Measurements from ENCODE around the gene AKR1C8. TPM values are rescaled to one million over a fixed set of nuclear protein-coding genes. Genes with fewer than 3 reads are reported as not detected.

AKR1C8 gene
- total and polyA plus RNA-seq, 2 of the 13 experiments (the other 11 are each of a cell fraction or from before 2014, with no cell fraction given) = 0.12 TPM; not detected in 1

- ATAC-seq (no peak), FAIRE-seq (no peak), DNase-seq (ENCODE audit: low spot score) (no peak)
- Histone ChIP-seq H4K20me1 (ENCODE audit: insufficient read depth, low read length) (no peaks in the 10 kb centered on the region), H3K9me3 (ENCODE audit: low read length) (peaks cover 21% of the 10 kb centered on the region), H3K4me2 (ENCODE audit: low read depth, low read length) (no peak overlapping the region), H3K9ac (ENCODE audit: insufficient read depth, low read depth, low read length) (no peak overlapping the region), H3K36me3 (replicated peaks in 1 of 2; ENCODE audit: control insufficient read depth in 1 of 2, insufficient read depth in 2 of 2, low read length in 2 of 2) (no peaks in the 10 kb centered on the region), H3K4me1 (ENCODE audit: insufficient read depth, low read length) (peaks cover 5% of the 10 kb centered on the region), H3K4me3 (replicated peaks in 1 of 3; ENCODE audit: insufficient read depth in 1 of 3, low read depth in 2 of 3, low read length in 3 of 3) (no peak overlapping the region), H2AFZ (ENCODE audit: low read length) (no peak overlapping the region), H3K79me2 (ENCODE audit: insufficient read depth, low read length) (no peaks in the 10 kb centered on the region), H3K27me3 (ENCODE audit: control insufficient read depth in 1 of 2, insufficient read depth in 2 of 2, low read length in 2 of 2) (no peaks in the 10 kb centered on the region), H3K27ac (ENCODE audit: extremely low read length, insufficient read depth, low read length) (no peak overlapping the region)
- ChIA-PET POLR2A (no interaction called here), CTCF (ENCODE audit: low intra/inter-chr PET ratio, low total read pairs) (no interaction called here)
- no TSS peak for BruUV-seq (replicated peaks)
- TF ChIP-seq ZNF589 (CRISPR knock-in tag; conservative IDR thresholded peaks at IDR 0.05) = no peak
- TF ChIP-seq CBFB (CRISPR knock-in tag; IDR thresholded peaks at IDR 0.05) = no peak
- TF ChIP-seq XBP1 (CRISPR knock-in tag; IDR thresholded peaks at IDR 0.05) = no peak
- TF ChIP-seq ZNF512 (CRISPR knock-in tag; IDR thresholded peaks at IDR 0.05) = no peak
- no peak for TF ChIP-seq ZNF280B (CRISPR knock-in tag; IDR thresholded peaks at IDR 0.05; ENCODE audit: borderline replicate concordance)
- no peak for TF ChIP-seq ZBTB49 (CRISPR knock-in tag; IDR thresholded peaks at IDR 0.05; ENCODE audit: borderline replicate concordance)
- TF ChIP-seq YEATS2 (CRISPR knock-in tag; IDR thresholded peaks at IDR 0.05; ENCODE audit: borderline replicate concordance) = no peak
- peak; percentile 67; the same call in 1 of the 2 replicates for TF ChIP-seq ZSCAN5A (CRISPR knock-in tag; IDR thresholded peaks at IDR 0.05; ENCODE audit: borderline replicate concordance)
- peak; percentile 99; the same call in 1 of the 2 replicates for TF ChIP-seq ZNF431 (CRISPR knock-in tag; IDR thresholded peaks at IDR 0.05; ENCODE audit: borderline replicate concordance, low read depth)
- no peak for TF ChIP-seq ZNF260 (CRISPR knock-in tag; IDR thresholded peaks at IDR 0.05; ENCODE audit: borderline replicate concordance, low read depth)
- TF ChIP-seq RXRA (CRISPR knock-in tag; IDR thresholded peaks at IDR 0.05) = no peak
- TF ChIP-seq ZC3H4 (CRISPR knock-in tag; IDR thresholded peaks at IDR 0.05; ENCODE audit: borderline replicate concordance) = no peak
- TF ChIP-seq ELF1 (CRISPR knock-in tag; IDR thresholded peaks at IDR 0.05) = no peak
- TF ChIP-seq NR3C1 (CRISPR knock-in tag; IDR thresholded peaks at IDR 0.05) = no peak
- no peak for TF ChIP-seq FOXO4 (CRISPR knock-in tag; conservative IDR thresholded peaks at IDR 0.05)
- intact Hi-C loops (cut with micrococcal nuclease; ENCODE audit: unreplicated experiment) = no loop called here
- in situ Hi-C loops (cut with HindIII; ENCODE audit: extremely low pct_ligation_motif_present, low pct_unique_long_range_greater_than_20kb) = no loop called here
Observed at GRCh38 chr10:5211696-5212536, 27.0 kb upstream of the AKR1C8 start.

All from HepG2 (cell line).